Erythroblast (primary cell): ENCODE data around the gene EGFLAM.

Source experiments
- DNase-seq, 2 experiments: peaks; one replicate each; lab custom pipeline; 2025; lab: John Stamatoyannopoulos, UW
- GATA1 ChIP-seq: IDR thresholded peaks from 2 replicates; pipeline ENCODE4 v1.6.1; 2011; ENCODE audit warnings: low read depth, mild to moderate bottlenecking, control low read depth, low read length, moderate library complexity
- POLR2A ChIP-seq: IDR thresholded peaks from 2 replicates; pipeline ENCODE4 v1.6.1; 2011; ENCODE audit warnings: mild to moderate bottlenecking, low read length

EGFLAM gene

DNA sequence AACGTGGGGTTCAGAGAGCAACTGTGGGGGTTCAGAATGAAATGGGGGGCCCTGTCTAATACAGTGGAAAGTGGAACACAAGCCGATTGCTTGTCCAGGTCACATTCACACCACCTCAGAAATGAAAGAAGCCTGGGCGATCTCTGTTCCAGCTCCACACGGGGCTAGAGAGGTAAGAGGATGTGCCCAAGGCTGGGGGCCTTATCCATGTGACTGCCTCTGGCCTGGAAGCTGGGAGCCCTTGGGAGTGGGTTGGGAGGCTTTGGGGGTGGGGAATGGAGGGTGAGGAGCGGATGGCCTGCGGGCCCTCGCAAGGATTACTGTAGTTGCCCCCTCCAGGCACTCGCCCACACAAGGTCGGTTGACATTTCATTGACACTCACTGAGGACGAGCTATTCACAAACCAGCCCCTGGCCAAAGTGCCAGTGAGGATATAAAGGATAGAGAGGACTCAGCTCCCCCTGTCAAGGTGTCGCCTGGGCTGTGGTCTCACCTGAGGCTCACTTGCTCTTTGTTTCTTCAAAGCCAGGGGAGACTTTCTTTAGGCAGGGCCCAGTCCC is 211.4 kb downstream of the EGFLAM start:
- no peak for DNase-seq
- TF ChIP-seq POLR2A: no peak
- no peak for TF ChIP-seq GATA1

DNA sequence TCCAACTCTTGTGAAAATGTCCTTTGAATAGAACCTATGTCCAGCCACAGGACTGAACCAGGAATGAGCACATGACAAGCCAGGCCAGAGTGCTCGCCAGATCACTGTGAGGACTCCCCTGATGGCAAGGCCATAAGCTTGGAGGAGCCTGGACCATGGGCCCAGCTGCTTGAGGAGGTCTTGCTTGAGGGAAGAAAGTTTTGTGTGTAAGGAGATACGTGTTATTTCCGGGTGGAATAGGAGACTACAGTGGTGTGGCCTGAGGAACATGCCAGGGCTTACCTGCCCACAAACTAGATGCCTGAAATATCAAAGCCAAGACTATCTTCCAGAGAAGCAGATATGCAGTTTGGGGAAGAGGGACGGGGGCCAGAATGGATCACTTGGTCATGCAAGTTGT is 213.3 kb downstream of the EGFLAM start:
- TF ChIP-seq POLR2A: no peak
- no peak for TF ChIP-seq GATA1
- DNase-seq: no peak

DNA sequence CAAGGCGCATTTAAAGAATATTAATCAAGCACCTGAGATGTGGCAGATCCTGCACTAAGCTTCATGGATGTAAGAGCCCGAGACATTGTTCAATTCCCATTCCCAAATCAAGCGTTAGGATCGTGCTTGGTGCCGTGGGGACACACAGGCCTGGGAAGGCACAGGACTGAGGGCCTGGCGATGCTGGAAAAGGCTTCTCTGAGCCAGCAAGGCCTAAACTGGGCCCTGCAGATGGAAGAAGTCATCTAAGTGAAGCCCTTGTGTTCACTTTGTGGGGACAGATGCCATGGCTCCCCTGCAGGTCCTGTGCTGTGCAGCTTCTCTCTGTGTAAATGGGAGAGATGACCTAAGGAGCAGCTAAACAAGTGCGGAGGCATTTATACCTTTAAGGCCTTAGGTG is 214.2 kb downstream of the EGFLAM start:
- DNase-seq: no peak
- no peak for TF ChIP-seq POLR2A
- no peak for TF ChIP-seq GATA1

DNA sequence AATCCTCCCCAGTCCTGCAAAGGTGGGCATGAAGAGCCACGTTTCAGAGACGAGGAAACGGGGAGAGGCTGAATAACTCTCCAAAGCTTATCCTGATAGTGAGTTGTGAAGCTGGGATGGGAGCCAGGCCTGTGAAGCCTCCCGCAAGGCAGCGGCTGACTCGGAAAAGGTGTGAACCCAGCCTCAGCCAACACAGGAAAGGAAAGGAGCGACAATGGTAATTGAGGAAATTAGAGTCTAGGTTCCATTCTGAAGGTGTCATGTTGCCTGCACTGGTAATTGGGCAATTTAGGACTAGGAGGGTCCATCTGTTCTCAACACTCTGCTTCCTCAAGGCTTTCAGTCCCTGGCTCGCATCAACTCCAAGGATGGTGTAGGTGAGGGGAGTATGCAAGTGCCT is 214.6 kb downstream of the EGFLAM start:
- TF ChIP-seq POLR2A (no peak), GATA1 (no peak)

DNA sequence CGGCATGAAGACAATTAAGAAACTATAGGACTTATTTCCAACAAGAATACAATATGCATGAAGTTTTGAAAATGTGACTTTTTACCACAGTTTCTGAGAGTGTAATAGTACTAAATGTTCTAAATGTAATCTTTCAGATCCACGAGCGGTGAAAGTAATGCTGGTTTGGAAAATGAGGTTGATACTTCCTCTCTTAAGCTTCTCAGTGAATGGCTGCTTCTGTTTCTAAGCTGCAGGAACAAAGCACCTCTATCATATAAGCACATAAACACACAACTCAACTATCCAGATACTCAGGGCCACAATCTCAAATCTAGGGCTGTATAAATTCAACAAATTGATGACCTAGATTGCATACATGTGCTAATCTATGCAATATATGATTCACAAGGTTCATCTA is 219.8 kb downstream of the EGFLAM start:
- TF ChIP-seq GATA1 (no peak), POLR2A (no peak)
- no peak for DNase-seq

More for the DNA sequence above, 214.6 kb downstream of the EGFLAM start:
- no peak for DNase-seq

DNA sequence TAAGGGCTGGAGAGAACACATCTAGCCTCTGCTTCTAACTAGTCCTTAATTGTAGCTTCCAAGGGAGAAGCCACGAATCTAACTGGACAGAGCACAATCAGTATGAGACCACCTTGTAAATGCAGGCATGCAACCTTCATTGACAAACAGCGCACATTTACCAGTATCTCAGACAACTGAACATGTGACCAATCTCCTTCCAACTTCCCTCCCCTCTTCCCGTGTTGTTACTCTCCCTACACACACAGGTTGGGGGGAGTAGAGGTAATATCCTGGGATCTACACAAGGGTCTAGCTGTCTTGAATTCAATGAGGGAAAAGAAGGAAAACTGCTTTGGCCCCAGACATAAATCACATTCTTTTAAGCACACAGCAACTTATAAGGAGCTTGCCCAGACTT is 220.5 kb downstream of the EGFLAM start:
- TF ChIP-seq POLR2A: no peak
- no peak for TF ChIP-seq GATA1
- DNase-seq: no peak

DNA sequence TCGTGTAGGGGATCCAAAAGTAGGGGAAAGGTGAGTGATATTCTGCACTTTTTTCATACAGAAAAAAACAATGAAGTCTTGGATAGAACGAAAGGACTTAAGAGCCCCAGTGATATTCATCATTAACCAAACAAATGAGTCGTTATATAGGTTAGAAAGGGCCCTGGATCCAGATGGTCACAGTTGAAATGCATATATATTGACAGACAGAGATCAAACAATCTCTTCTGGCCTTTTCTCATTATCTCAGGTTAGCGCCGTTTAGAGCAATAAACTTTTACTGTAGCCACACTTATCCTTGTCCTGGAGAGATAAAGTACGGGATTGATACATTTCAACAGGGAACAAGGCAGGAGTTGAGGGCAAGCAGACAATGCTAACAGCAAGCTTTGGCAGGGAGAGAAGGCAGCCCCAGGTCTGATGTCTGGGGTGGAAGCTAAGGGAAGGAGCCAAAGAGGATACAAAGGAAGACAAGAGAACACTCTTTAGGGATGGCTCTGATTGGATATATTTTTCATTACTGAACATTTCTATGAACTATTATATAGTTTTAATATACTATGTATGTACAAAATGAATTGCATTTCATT is 221.1 kb downstream of the EGFLAM start:
- DNase-seq: no peak
- TF ChIP-seq GATA1 (no peak), POLR2A (no peak)

DNA sequence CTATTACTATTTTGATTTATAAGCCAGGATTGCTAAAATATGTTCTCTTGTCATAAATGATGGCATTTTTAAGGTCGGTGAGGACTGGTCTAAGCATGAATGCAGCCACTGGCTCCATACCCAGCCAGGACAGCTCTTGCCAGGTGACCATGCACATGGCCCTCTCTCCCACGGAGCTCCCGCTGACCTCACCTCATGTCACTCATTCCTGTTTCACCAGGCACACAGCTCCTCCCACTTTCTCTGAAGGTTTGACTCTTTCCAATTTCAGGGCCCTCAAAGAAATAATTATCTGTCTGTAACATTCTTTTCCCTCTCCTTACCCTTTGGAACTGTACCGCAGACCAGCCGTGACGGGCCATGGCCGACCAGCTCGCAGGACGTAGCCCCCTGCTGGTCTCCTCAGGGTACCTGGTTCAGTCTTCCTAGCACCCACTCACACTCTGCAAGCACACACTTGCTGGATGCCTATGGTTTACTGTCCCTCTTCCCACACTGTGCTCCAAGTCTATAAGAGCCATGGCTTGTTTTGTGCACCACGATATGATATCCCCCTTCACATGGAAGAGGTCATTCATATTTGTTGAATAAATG is 225.5 kb downstream of the EGFLAM start:
- TF ChIP-seq GATA1 (no peak), POLR2A (no peak)
- DNase-seq: peak in 1 of 2 experiments; percentile 2

DNA sequence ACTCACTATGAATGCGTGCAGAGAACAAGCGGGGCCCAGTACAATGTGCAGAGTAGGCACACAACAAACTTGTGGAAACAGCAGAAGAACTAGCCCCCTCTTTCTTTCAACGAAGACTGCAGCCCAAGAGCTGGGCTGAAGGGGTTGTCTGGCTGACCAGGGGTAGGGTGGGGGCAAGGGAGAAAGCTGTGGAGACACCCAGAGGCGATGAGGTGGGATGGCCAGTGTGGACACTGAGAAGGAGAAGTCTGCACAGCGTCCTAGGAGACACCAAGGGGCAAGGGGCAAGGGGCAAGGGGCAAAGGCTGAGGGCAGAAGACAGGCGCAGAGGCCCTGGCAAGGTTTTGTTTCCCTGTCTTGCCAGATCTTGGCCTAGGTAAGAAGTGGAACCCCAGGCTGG is 235.8 kb downstream of the EGFLAM start:
- no peak for TF ChIP-seq POLR2A
- no peak for TF ChIP-seq GATA1
- no peak for DNase-seq

DNA sequence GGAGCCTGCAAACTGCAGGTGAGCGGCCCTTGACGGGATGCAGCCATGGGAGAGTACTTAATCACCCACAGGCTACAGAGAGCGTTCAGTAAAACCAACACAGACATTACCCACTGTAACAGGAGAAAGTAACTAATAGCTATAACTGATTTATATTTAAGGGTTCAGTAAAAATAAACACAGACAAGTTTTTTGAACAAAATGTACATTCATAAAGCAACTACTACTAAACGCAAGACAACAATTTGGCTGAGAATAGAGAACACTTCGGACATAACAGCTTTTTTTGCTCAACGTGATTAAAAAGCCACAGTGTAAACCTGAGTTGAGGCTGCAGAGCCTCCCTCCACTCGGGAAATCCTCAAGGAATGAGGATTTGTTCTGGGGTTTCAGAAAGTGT is 236.4 kb downstream of the EGFLAM start:
- TF ChIP-seq GATA1 (no peak), POLR2A (no peak)
- DNase-seq: no peak

DNA sequence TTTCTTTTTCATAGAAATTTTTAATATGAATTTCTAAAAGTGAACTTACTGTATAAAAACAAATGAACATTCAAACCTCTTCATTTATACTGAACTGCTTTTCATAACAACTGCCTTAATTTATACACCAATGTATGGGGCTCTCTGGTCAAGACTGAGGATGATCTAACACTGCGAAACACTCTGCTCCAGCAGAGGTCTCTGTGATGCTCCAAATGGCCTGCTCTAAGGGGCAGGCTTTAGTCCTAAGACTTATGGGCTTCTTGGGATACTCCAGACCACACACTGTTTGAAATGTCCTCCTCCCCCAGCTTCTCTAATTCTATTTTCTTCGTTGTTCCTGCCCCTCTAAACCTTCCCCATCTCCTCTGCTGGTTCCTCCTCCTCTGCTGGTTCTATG is 239.6 kb downstream of the EGFLAM start:
- no peak for TF ChIP-seq POLR2A
- TF ChIP-seq GATA1: no peak
- no peak for DNase-seq

DNA sequence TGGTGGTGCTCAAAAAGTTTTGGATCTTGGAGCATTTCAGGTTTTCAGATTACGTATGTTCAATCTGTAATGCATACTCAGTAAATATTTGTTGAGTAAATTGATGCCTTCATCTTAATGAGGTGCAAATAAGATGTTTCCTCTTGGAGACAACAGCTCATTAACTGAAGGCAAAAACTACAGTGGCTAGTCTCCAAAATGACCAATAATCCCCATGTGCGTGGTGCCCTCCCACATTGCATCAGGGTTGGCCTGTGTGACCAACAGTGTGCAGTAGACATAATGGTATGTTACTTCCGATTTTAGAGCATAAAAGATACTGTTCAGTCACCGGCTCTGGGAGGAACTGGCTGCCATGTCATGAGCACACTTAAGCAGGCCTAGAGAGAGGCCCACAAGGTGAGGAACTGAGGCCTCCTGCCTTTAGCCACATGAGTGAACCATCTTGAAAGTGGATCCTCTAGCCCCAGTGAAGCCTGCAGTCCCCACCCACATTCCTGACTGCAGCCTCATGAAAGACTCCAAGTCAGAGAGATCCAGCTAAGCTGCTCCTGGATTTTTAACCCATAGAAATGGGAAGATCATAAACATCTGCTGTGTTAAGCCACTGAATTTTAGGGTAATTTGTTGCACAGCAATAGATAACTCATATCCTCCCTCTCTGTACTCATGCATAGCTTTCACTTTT is 242.4 kb downstream of the EGFLAM start:
- TF ChIP-seq POLR2A: no peak
- no peak for TF ChIP-seq GATA1
- no peak for DNase-seq

DNA sequence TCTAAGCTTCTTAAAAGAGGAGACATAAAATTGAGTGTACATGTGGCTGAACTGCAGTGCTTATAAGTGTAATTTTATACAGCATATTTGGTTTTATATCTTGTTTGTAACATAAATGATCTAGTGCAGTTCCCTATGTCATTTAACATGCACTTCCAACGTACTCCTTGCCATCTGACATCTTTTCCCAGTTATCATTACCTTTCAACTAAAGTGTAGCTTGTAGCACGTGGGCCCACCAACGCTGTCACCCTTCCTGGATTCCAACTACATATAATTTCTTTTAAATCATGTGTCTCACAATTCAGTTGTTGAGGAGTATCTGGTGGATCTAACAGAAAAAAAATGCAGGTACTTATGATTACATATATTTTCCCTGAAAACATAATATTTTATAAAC is 247.9 kb downstream of the EGFLAM start:
- TF ChIP-seq POLR2A (no peak), GATA1 (no peak)
- DNase-seq: no peak

DNA sequence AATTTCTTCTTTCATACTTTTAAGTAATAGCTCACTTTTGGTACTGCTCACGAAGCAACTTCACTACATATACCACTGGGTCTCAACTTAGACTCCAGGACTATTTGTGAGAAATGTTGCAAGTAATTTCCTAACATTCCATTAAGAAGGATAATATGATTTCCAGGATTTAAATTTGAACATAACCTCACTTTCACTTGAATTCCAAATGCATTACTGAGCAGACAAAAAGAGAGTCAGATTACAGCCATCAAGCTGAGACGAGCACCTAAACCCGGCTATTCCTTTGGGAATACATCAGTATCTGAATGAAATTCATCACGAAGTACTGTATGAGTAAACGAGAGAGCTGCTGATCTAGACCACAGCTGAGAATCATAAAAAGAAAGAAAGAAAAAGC is 250.8 kb downstream of the EGFLAM start:
- no peak for DNase-seq
- no peak for TF ChIP-seq GATA1
- no peak for TF ChIP-seq POLR2A
